B cell (primary cell): Measurements from ENCODE around the gene RBM20. TPM values are rescaled to one million over a fixed set of nuclear protein-coding genes. Genes with fewer than 3 reads are reported as not detected.

Experiments
- ATAC-seq: fragments of 200-7000 bp; cut with Tn5 transposase; one replicate; pipeline ENCODE4 v1.10.0; 2021; ENCODE audit warnings: low read depth, mild to moderate bottlenecking, moderate number of reproducible peaks, moderate library complexity
- CTCF ChIA-PET: fragments of 350-600 bp; sonication (Branson Sonifier 250); formaldehyde crosslinking; loops from one replicate; lab custom pipeline; 2021; ENCODE audit warnings: antibody characterized with exemption, inconsistent platforms; lab: Charles Lee
- POLR2A ChIA-PET: fragments of 350-600 bp; sonication (Branson Sonifier 250); formaldehyde crosslinking; loops from one replicate; lab custom pipeline; 2021; ENCODE audit warnings: antibody characterized with exemption; lab: Charles Lee
- DNase-seq: peaks from one replicate; pipeline ENCODE4 v3.0.0; 2013
- H2AFZ ChIP-seq: 2 replicates; pipeline ENCODE4 v1.6.1; 2012; ENCODE audit warnings: mild to moderate bottlenecking, low read depth, low read length; ENCODE audit not compliant: insufficient read depth, poor library complexity, severe bottlenecking
- H3K27ac ChIP-seq, 2 donors: 1 replicate in 1 of 2; 2 replicates in 1 of 2; pipeline ENCODE4 v1.5.1; 2012 to 2013; ENCODE audit warnings: low read length in 2 of 2, mild to moderate bottlenecking in 2 of 2, moderate library complexity in 1 of 2
- H3K27me3 ChIP-seq, 4 experiments: fragments of 200-600 bp in 1 of 4; sonication (generic) in 1 of 4; replicated peaks in 1 of 4; 1 replicate in 2 of 4; 2 replicates in 2 of 4; pipeline versions ENCODE4 v1.6.1 to v1.7.0; 2013 to 2016; ENCODE audit warnings: low read length in 3 of 4, mild to moderate bottlenecking in 2 of 4, mixed read lengths in 1 of 4, moderate library complexity in 1 of 4; ENCODE audit not compliant: insufficient read depth in 4 of 4, control insufficient read depth in 3 of 4; ENCODE audit errors: control extremely low read depth in 1 of 4
- H3K36me3 ChIP-seq, 2 experiments: replicated peaks in 1 of 2; 1 replicate in 1 of 2; 2 replicates in 1 of 2; pipeline versions ENCODE4 v1.6.1 to v1.7.1; 2013; ENCODE audit warnings: low read length in 1 of 2; ENCODE audit not compliant: insufficient read depth in 2 of 2, control insufficient read depth in 1 of 2; ENCODE audit errors: control extremely low read depth in 1 of 2, extremely low read depth in 1 of 2
- H3K4me1 ChIP-seq, 2 donors: fragments of 200-600 bp in 1 of 2; sonication (generic) in 1 of 2; 1 replicate in 1 of 2; 2 replicates in 1 of 2; pipeline versions ENCODE4 v1.5.1 to v1.6.1; 2013 to 2017; ENCODE audit warnings: low read length in 2 of 2; ENCODE audit not compliant: control insufficient read depth in 2 of 2, insufficient read depth in 2 of 2
- H3K4me2 ChIP-seq: replicated peaks from 2 replicates; pipeline ENCODE3; 2012; ENCODE audit warnings: mild to moderate bottlenecking, low read depth, low read length; ENCODE audit not compliant: poor library complexity, severe bottlenecking
- H3K4me3 ChIP-seq, 5 experiments: fragments of 200-600 bp in 1 of 5; sonication (generic) in 1 of 5; 1 replicate in 3 of 5; 2 replicates in 2 of 5; pipeline versions ENCODE4 v1.5.1 to v1.7.0; 2011 to 2016; ENCODE audit warnings: low read length in 4 of 5, mild to moderate bottlenecking in 4 of 5, low read depth in 2 of 5, control low read depth in 1 of 5, moderate library complexity in 1 of 5; ENCODE audit not compliant: insufficient read depth in 1 of 5; ENCODE audit errors: control extremely low read depth in 1 of 5, extremely low read depth in 1 of 5
- H3K79me2 ChIP-seq: fragments of 200-600 bp; sonication (generic); one replicate; pipeline ENCODE4 v1.6.0; 2016; ENCODE audit warnings: low read length; ENCODE audit not compliant: control insufficient read depth, insufficient read depth
- H3K9ac ChIP-seq: fragments of 200-600 bp; sonication (generic); 2 replicates; pipeline ENCODE4 v1.6.1; 2017; ENCODE audit warnings: mild to moderate bottlenecking, low read length, moderate library complexity
- H3K9me3 ChIP-seq, 3 donors: one replicate each; pipeline versions ENCODE4 v1.6.1 to v1.7.1; 2013; ENCODE audit warnings: low read length in 2 of 3; ENCODE audit not compliant: control insufficient read depth in 2 of 3, insufficient read depth in 1 of 3; ENCODE audit errors: control extremely low read depth in 1 of 3
- H4K20me1 ChIP-seq: 2 replicates; pipeline ENCODE4 v1.6.0; 2012; ENCODE audit warnings: mild to moderate bottlenecking, low read length; ENCODE audit not compliant: insufficient read depth, control insufficient read depth, poor library complexity, severe bottlenecking
- H3K27ac Mint-ChIP-seq: one replicate; pipeline ENCODE4 v1.8.0; 2021; ENCODE audit warnings: mixed read lengths
- H3K27me3 Mint-ChIP-seq: one replicate; pipeline ENCODE4 v1.8.0; 2021; ENCODE audit warnings: mixed read lengths
- H3K4me1 Mint-ChIP-seq: one replicate; pipeline ENCODE4 v1.8.0; 2021; ENCODE audit warnings: mixed read lengths
- H3K4me3 Mint-ChIP-seq: one replicate; pipeline ENCODE4 v1.8.0; 2021; ENCODE audit warnings: mixed read lengths
- H3K9me3 Mint-ChIP-seq: one replicate; pipeline ENCODE4 v1.8.0; 2022; ENCODE audit warnings: mixed read lengths; ENCODE audit not compliant: insufficient read depth
- CTCF ChIP-seq: fragments of 200-600 bp; IDR thresholded peaks from one replicate; pipeline ENCODE4 v1.8.0; 2022; ENCODE audit warnings: antibody characterized with exemption, mild to moderate bottlenecking
- EZH2 ChIP-seq: IDR thresholded peaks from 2 replicates; pipeline ENCODE4 v1.6.1; 2012; ENCODE audit warnings: borderline replicate concordance, low read depth, mild to moderate bottlenecking, moderate library complexity, low read length; ENCODE audit not compliant: insufficient read depth, poor library complexity, severe bottlenecking
- WGBS: methylation state at CpG from one replicate; pipeline ENCODE4 v1.1.5; 2013; ENCODE audit warnings: missing lambda C conversion rate; ENCODE audit not compliant: insufficient coverage; 5-methylcytosine and 5-hydroxymethylcytosine counted together
- intact Hi-C: fragments of 100-400 bp; cut with micrococcal nuclease; formaldehyde crosslinking; loops from one replicate; pipeline ENCODE4 v1.10.0; 2022
- polyA plus RNA-seq: library from polyadenylated mRNA; depleted of rRNA; stranded (reverse); fragments of >200 nt; gene quantifications from 2 replicates; pipeline ENCODE4 v1.2.3, GENCODE V29; 2012
- total RNA-seq, 2 donors: library from RNA; stranded (reverse); fragments of 120-200 nt in 1 of 2; gene quantifications; 1 replicate in 1 of 2; 2 replicates in 1 of 2; pipeline versions ENCODE4 v1.2.3 to v1.2.4, GENCODE V29; 2013 to 2022

The RBM20 gene
- total and polyA plus RNA-seq, 2 donors (not counting 1 experiment from before 2014, with no cell fraction given), result not detected

DNA sequence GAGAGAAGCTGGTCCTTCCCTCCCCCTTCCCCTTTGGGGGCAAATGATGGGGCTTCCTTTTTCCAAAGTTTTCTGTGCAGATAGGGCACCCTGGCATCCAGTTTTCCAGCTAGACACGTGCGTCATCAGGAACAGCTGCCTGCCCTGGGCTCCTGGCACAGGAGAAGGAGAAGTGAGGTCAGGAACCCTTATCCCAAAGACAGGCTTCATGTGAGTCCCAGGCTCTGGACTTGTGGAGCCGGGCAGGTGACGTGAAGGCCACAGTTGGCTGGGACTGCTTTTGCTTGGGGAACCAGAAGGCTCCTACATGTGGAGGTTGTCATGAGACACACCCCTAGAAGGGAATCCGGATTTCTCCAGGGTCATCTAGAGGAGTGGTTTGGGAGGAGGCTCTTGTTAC is 66.5 kb downstream of the RBM20 start:
- Histone ChIP-seq H3K9me3 (peaks cover 0 to 2% (median 0%) of the 10 kb centered on the region in 3 donors), H3K27ac (no peak overlapping the region), H3K27me3 (no peaks in the 10 kb centered on the region), H2AFZ (no peak overlapping the region), H3K9ac (no peak overlapping the region), H4K20me1 (no peaks in the 10 kb centered on the region), H3K4me1 (no peaks in the 10 kb centered on the region), H3K79me2 (no peaks in the 10 kb centered on the region), H3K4me3 (no peak overlapping the region), H3K36me3 (no peaks in the 10 kb centered on the region), H3K4me2 (no peak overlapping the region)
- TF ChIP-seq CTCF, result no peak
- no peak for TF ChIP-seq EZH2
- no peak for ATAC-seq
- Mint-ChIP-seq H3K27ac (no peak overlapping the region), H3K9me3 (no peaks in the 10 kb centered on the region), H3K27me3 (peaks cover 15% of the 10 kb centered on the region), H3K4me1 (no peaks in the 10 kb centered on the region), H3K4me3 (no peak overlapping the region)
- POLR2A ChIA-PET, result no interaction called here
- CTCF ChIA-PET, result no interaction called here
- WGBS, result 94% methylated on average over 5 of the region's 5 CpGs
- intact Hi-C loops, result no loop called here
- no peak for DNase-seq

GRCh38 chr10:110711382-110711781 is 67.2 kb downstream of the RBM20 start:
- no peaks in the 10 kb centered on the region for H3K36me3 ChIP-seq
- Mint-ChIP-seq H3K9me3 (no peaks in the 10 kb centered on the region), H3K27me3 (peaks cover 15% of the 10 kb centered on the region), H3K4me1 (no peaks in the 10 kb centered on the region), H3K4me3 (no peak overlapping the region), H3K27ac (no peak overlapping the region)
- DNase-seq (no peak), ATAC-seq (no peak)
- no peaks in the 10 kb centered on the region for H3K27me3 ChIP-seq
- CTCF ChIA-PET, result no interaction called here
- H2AFZ ChIP-seq, result no peak overlapping the region
- H3K4me3 ChIP-seq, result no peak overlapping the region
- no peak overlapping the region for H3K9ac ChIP-seq
- intact Hi-C loops, result no loop called here
- TF ChIP-seq EZH2 (no peak), CTCF (no peak)
- H4K20me1 ChIP-seq, result no peaks in the 10 kb centered on the region
- H3K4me1 ChIP-seq, result no peaks in the 10 kb centered on the region
- no peaks in the 10 kb centered on the region for H3K79me2 ChIP-seq
- peaks cover 0 to 2% (median 0%) of the 10 kb centered on the region in 3 donors for H3K9me3 ChIP-seq
- POLR2A ChIA-PET, result no interaction called here
- H3K4me2 ChIP-seq, result no peak overlapping the region
- no peak overlapping the region for H3K27ac ChIP-seq
- WGBS, result 75% methylated on average over 1 of the region's 4 CpGs
